PC-9 (cell line): ENCODE results near the gene SDHA.
"Not testable (repeated sequence)": the region's sequence is repeated elsewhere in the genome, so short reads cannot be mapped to it uniquely, and the experiment has no call there.

Experiments used
- CTCF ChIP-seq: fragments of 200-600 bp; sonication (generic); conservative IDR thresholded peaks from 2 replicates; pipeline ENCODE4 v1.6.1; 2017; ENCODE audit warnings: mixed run types, antibody characterized with exemption, mild to moderate bottlenecking, moderate library complexity
- EZH2 ChIP-seq: fragments of 200-600 bp; sonication (generic); IDR thresholded peaks from 2 replicates; pipeline ENCODE4 v1.8.0; 2017; ENCODE audit warnings: antibody characterized with exemption, low read depth

GRCh38 chr5:222951-223715, 5.0 kb downstream of the SDHA start:
- not testable (repeated sequence) for TF ChIP-seq CTCF, EZH2
